AG04449 (cell line): Measurements from ENCODE around the gene SIRPA.

Source experiments
- CTCF ChIA-PET: fragments of 350-600 bp; formaldehyde crosslinking; extraction: SDS; loops from one replicate; lab custom pipeline; 2021; ENCODE audit warnings: antibody characterized with exemption; lab: Yijun Ruan, JAX
- POLR2A ChIA-PET: fragments of 400-600, 350-600 bp; formaldehyde crosslinking; extraction: SDS; loops from one replicate; lab custom pipeline; 2020; ENCODE audit warnings: antibody characterized with exemption, inconsistent platforms; lab: Yijun Ruan, JAX
- DNase-seq: peaks from one replicate; pipeline ENCODE4 v3.0.0-alpha.2; 2010; ENCODE audit warnings: low read depth, low spot score
- H3K4me3 ChIP-seq: 2 replicates; pipeline ENCODE4 v1.5.1; 2011; ENCODE audit warnings: low read depth, mild to moderate bottlenecking, control low read depth, low read length
- CTCF ChIP-seq: IDR thresholded peaks from one replicate; pipeline ENCODE4 v1.5.1; 2011; ENCODE audit warnings: mild to moderate bottlenecking, moderate library complexity, low read length, control low read depth, inconsistent platforms; ENCODE audit not compliant: insufficient read depth; ENCODE audit errors: missing control alignments

The SIRPA gene

GRCh38 chr20:1931830-1932229, 36.6 kb downstream of the SIRPA start:
- DNase-seq: no peak
- ChIA-PET CTCF (interaction anchor here (1.5 kb wide), 1 partner anchor 130 kb away, joined by 5 read pairs; no protein-coding TSS in a partner anchor), POLR2A (no interaction called here)
- no peak overlapping the region for H3K4me3 ChIP-seq
- no peak for TF ChIP-seq CTCF

- no peak overlapping the region for H3K4me3 ChIP-seq
- no peak for TF ChIP-seq CTCF
- no peak for DNase-seq
- ChIA-PET POLR2A (no interaction called here), CTCF (interaction anchor here (1.5 kb wide), 1 partner anchor 131 kb away, joined by 5 read pairs; no protein-coding TSS in a partner anchor)
Measured at GRCh38 chr20:1932971-1933370, 37.8 kb downstream of the SIRPA start.

GRCh38 chr20:1933465-1933870, 38.3 kb downstream of the SIRPA start:
- DNase-seq: no peak
- TF ChIP-seq CTCF: no peak
- ChIA-PET POLR2A (no interaction called here), CTCF (interaction anchor here (1.5 kb wide), 1 partner anchor 131 kb away, joined by 5 read pairs; no protein-coding TSS in a partner anchor)
- no peak overlapping the region for H3K4me3 ChIP-seq

GRCh38 chr20:1934156-1934555, 38.9 kb downstream of the SIRPA start:
- no peak overlapping the region for H3K4me3 ChIP-seq
- TF ChIP-seq CTCF: no peak
- peak; percentile 63 for DNase-seq
- ChIA-PET POLR2A (interaction anchor here (0.5 to 1.2 kb wide), 3 partner anchors 132 to 535 kb away, joined by 3 to 6 read pairs (median 3); no protein-coding TSS in a partner anchor), CTCF (interaction anchor here (0.9 to 1.2 kb wide), 2 partner anchors 32 to 136 kb away, joined by 3 to 4 read pairs; no protein-coding TSS in a partner anchor)

- no peak overlapping the region for H3K4me3 ChIP-seq
- no peak for TF ChIP-seq CTCF
- DNase-seq: peak; percentile 38
- ChIA-PET CTCF (interaction anchor here (0.9 to 1.2 kb wide), 2 partner anchors 32 to 136 kb away, joined by 3 to 4 read pairs; no protein-coding TSS in a partner anchor), POLR2A (interaction anchor here (1.2 kb wide), 1 partner anchor 133 kb away, joined by 3 read pairs; no protein-coding TSS in a partner anchor)
Measured at GRCh38 chr20:1934721-1935573, 39.7 kb downstream of the SIRPA start.

GRCh38 chr20:1935696-1936366, 40.6 kb downstream of the SIRPA start:
- no peak overlapping the region for H3K4me3 ChIP-seq
- ChIA-PET CTCF (no interaction called here), POLR2A (no interaction called here)
- TF ChIP-seq CTCF: no peak
- DNase-seq: no peak
